ENCODE measurements around the gene IL3. TPM values are rescaled to one million over a fixed set of nuclear protein-coding genes. Genes with fewer than 3 reads are reported as not detected.
A peak's percentile ranks its signal among the peaks of the same experiment; 100 is the strongest.

Gene IL3
- total and polyA plus RNA-seq, 2 of the 4 experiments (the other 2 are of a cell fraction) = not detected

DNA sequence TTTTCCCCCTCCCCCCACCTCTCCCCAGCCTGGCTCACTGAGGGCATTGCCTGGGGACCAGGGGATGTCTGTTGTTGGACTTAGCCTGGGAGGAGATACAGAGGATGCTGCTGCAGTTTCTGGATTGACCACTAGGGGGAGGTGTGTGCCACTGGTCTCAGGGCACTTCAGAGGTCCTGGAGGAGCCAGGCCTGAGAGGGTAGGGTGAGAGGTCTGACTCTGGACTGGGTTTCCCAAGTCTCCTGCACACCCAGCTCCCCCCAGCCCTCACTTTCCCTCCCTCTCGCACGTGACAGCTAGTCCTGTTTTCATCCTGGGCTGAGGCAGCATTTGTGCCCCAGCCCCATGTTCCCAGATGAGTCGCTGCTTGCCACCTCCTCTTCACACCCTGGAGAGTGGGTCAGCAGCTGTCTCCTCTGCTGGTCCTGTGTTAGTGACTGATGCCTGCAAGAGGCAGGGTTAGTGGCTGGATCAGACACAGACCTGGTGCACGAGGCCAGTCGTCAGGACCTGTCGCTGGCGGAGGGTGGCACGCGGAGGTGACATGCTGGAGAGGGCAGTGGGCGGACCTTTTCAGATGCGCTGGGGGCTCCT lies 4.4 kb downstream of the IL3 start:
- Histone ChIP-seq H3K4ac (ENCODE audit: low read depth, low read length) (no peak overlapping the region), H3K9me1 (ENCODE audit: insufficient read depth, low read length) (no peaks in the 10 kb centered on the region), H4K20me1 (ENCODE audit: insufficient read depth, low read length) (no peaks in the 10 kb centered on the region), H3K4me3 (ENCODE audit: insufficient read depth, low read depth, low read length) (no peak overlapping the region), H2AFZ (replicated peaks; ENCODE audit: low read length, poor library complexity) (peak overlapping the region; percentile 77), H3K27ac (ENCODE audit: insufficient read depth, low read length) (no peak overlapping the region), H3K14ac (replicated peaks; ENCODE audit: low read depth, low read length) (0 out of 2 replicates have a peak overlapping the region, but pooled peaks have one; percentile 49), H3K18ac (ENCODE audit: low read depth, low read length) (no peak overlapping the region), H2AK5ac (ENCODE audit: low read depth, low read length) (peak overlapping the region; percentile 31; the same call in 1 of the 2 replicates), H4K8ac (ENCODE audit: low read depth in 2 of 2, low read length in 2 of 2) (no peak overlapping the region; a peak in 1 of 4 replicates), H3K56ac (ENCODE audit: extremely low read depth, insufficient read depth, low read length) (no peak overlapping the region), H3K9me3 (ENCODE audit: control insufficient read depth, insufficient read depth, low read length) (no peaks in the 10 kb centered on the region), H2AK9ac (replicated peaks; ENCODE audit: low read depth, low read length, poor library complexity) (peak overlapping the region; percentile 49), H3K4me1 (ENCODE audit: control insufficient read depth, insufficient read depth, low read length) (0 out of 2 replicates have a peak, but pooled peaks cover 2% of the 10 kb centered on the region), H3K9ac (ENCODE audit: low read depth, low read length) (no peak overlapping the region), H2BK120ac (ENCODE audit: low read depth, low read length) (no peak overlapping the region), H3K27me3 (ENCODE audit: control insufficient read depth, insufficient read depth, low read length) (no peaks in the 10 kb centered on the region), H4K5ac (ENCODE audit: low read depth, low read length) (no peak overlapping the region), H3K4me2 (ENCODE audit: low read depth, low read length) (no peak overlapping the region), H3K23ac (ENCODE audit: low read depth, low read length) (no peak overlapping the region), H2BK5ac (ENCODE audit: low read depth, low read length, poor library complexity, severe bottlenecking) (no peak overlapping the region), H3K36me3 (ENCODE audit: control insufficient read depth, insufficient read depth, low read length) (no peaks in the 10 kb centered on the region), H4K91ac (ENCODE audit: insufficient read depth, low read depth, low read length) (no peak overlapping the region), H2BK15ac (ENCODE audit: low read depth, low read length) (no peak overlapping the region), H3K79me1 (ENCODE audit: low read depth in 1 of 2, low read length in 2 of 2) (no peaks in the 10 kb centered on the region), H2BK20ac (ENCODE audit: low read depth, low read length) (no peak overlapping the region)
- DNase-seq (peak; percentile 70), ATAC-seq (ENCODE audit: low read depth) (peak; percentile 93)
- POLR2A ChIA-PET (ENCODE audit: unreplicated experiment) = no interaction called here
- 80% methylated on average over 6 of the region's 11 CpGs; no CpG with 5 or more reads in 1 of the 2 experiments for WGBS, 2 experiments (ENCODE audit: extremely low coverage in 2 of 2, insufficient read length in 1 of 2)
- intact Hi-C loops (cut with micrococcal nuclease) (loop anchor here (1.0 to 10.0 kb wide), 5 partner anchors 69 to 430 kb away; partner anchors contain the start of gene IRF1), in situ Hi-C loops (cut with MboI; ENCODE audit: low sequenced_read_pairs) (loop anchor here (5.0 to 10.0 kb wide), 2 partner anchors 117 to 300 kb away; partner anchors contain the start of gene SLC22A5), dilution Hi-C loops (cut with HindIII; ENCODE audit: low sequenced_read_pairs, unreplicated experiment) (no loop called here)
- no TSS peak for BruUV-seq (replicated peaks)
- CTCF ChIA-PET = interaction anchor here (0.6 to 1.0 kb wide), 4 partner anchors 47 to 123 kb away, joined by 3 to 4 read pairs (median 3); no protein-coding TSS in a partner anchor
- TF ChIP-seq RAD21 (IDR thresholded peaks at IDR 0.05; ENCODE audit: low read length) (peak; percentile 80), RCOR1 (IDR thresholded peaks at IDR 0.05; ENCODE audit: insufficient replicate concordance, low read length) (no peak), MAZ (IDR thresholded peaks at IDR 0.05; ENCODE audit: borderline replicate concordance, low read depth, low read length) (no peak), CEBPB (IDR thresholded peaks at IDR 0.05; ENCODE audit: low read depth, low read length) (no peak), SMC3 (IDR thresholded peaks at IDR 0.05; ENCODE audit: low read depth, low read length) (peak; percentile 64), MAFK (IDR thresholded peaks at IDR 0.05; ENCODE audit: low read depth, low read length) (no peak), FOS (IDR thresholded peaks at IDR 0.05; ENCODE audit: low read depth, low read length) (no peak), MXI1 (IDR thresholded peaks at IDR 0.05; ENCODE audit: borderline replicate concordance, low read depth, low read length) (no peak), RFX5 (IDR thresholded peaks at IDR 0.05; ENCODE audit: low read depth, low read length) (no peak), CHD1 (IDR thresholded peaks at IDR 0.05; ENCODE audit: low read depth, low read length) (no peak), BHLHE40 (IDR thresholded peaks at IDR 0.05; ENCODE audit: low read depth, low read length) (peak; percentile 62; the same call in 1 of the 2 replicates), POLR2A (IDR thresholded peaks at IDR 0.05; ENCODE audit: low read depth, low read length) (no peak), NFE2L2 (IDR thresholded peaks at IDR 0.05; ENCODE audit: low read depth, low read length) (no peak)
- TF ChIP-seq, protein P1, sequence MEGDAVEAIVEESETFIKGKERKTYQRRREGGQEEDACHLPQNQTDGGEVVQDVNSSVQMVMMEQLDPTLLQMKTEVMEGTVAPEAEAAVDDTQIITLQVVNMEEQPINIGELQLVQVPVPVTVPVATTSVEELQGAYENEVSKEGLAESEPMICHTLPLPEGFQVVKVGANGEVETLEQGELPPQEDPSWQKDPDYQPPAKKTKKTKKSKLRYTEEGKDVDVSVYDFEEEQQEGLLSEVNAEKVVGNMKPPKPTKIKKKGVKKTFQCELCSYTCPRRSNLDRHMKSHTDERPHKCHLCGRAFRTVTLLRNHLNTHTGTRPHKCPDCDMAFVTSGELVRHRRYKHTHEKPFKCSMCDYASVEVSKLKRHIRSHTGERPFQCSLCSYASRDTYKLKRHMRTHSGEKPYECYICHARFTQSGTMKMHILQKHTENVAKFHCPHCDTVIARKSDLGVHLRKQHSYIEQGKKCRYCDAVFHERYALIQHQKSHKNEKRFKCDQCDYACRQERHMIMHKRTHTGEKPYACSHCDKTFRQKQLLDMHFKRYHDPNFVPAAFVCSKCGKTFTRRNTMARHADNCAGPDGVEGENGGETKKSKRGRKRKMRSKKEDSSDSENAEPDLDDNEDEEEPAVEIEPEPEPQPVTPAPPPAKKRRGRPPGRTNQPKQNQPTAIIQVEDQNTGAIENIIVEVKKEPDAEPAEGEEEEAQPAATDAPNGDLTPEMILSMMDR (conservative IDR thresholded peaks at IDR 0.05; ENCODE audit: low read depth, low read length) = peak; percentile 86
- TF ChIP-seq, protein P2, sequence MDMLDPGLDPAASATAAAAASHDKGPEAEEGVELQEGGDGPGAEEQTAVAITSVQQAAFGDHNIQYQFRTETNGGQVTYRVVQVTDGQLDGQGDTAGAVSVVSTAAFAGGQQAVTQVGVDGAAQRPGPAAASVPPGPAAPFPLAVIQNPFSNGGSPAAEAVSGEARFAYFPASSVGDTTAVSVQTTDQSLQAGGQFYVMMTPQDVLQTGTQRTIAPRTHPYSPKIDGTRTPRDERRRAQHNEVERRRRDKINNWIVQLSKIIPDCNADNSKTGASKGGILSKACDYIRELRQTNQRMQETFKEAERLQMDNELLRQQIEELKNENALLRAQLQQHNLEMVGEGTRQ (IDR thresholded peaks at IDR 0.05; ENCODE audit: low read depth, low read length) = no peak
